ENCODE measurements around the gene LRG1. TPM values are rescaled to one million over a fixed set of nuclear protein-coding genes. Genes with fewer than 3 reads are reported as not detected.
A peak's percentile ranks its signal among the peaks of the same experiment; 100 is the strongest.

Gene LRG1
- total RNA-seq, 2 donors from 2014 or later: 0.41 to 13.5 TPM

- ATAC-seq (ENCODE audit: insufficient number of reproducible peaks, low FRiP score, low read depth) (no peak), DNase-seq (ENCODE audit: low spot score) (no peak)
- no peaks in the 10 kb centered on the region for H3K27me3 ChIP-seq (replicated peaks; ENCODE audit: insufficient read depth)
- no peaks in the 10 kb centered on the region for H3K9me3 ChIP-seq
- no peak overlapping the region for H3K27ac ChIP-seq
- TF ChIP-seq, protein P1, sequence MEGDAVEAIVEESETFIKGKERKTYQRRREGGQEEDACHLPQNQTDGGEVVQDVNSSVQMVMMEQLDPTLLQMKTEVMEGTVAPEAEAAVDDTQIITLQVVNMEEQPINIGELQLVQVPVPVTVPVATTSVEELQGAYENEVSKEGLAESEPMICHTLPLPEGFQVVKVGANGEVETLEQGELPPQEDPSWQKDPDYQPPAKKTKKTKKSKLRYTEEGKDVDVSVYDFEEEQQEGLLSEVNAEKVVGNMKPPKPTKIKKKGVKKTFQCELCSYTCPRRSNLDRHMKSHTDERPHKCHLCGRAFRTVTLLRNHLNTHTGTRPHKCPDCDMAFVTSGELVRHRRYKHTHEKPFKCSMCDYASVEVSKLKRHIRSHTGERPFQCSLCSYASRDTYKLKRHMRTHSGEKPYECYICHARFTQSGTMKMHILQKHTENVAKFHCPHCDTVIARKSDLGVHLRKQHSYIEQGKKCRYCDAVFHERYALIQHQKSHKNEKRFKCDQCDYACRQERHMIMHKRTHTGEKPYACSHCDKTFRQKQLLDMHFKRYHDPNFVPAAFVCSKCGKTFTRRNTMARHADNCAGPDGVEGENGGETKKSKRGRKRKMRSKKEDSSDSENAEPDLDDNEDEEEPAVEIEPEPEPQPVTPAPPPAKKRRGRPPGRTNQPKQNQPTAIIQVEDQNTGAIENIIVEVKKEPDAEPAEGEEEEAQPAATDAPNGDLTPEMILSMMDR (IDR thresholded peaks at IDR 0.05): no peak
- peak overlapping the region; percentile 49 for H3K4me3 ChIP-seq
- no peaks in the 10 kb centered on the region for H3K36me3 ChIP-seq
- H3K4me1 ChIP-seq (ENCODE audit: control insufficient read depth in 1 of 2, low read depth in 2 of 2): no peaks in the 10 kb centered on the region
These were observed 17.5 kb upstream of the LRG1 start for GRCh38 chr19:4557144-4557970.

GRCh38 chr19:4556597-4557127 is 16.8 kb upstream of the LRG1 start:
- no peaks in the 10 kb centered on the region for H3K9me3 ChIP-seq
- DNase-seq (ENCODE audit: low spot score) (no peak), ATAC-seq (ENCODE audit: insufficient number of reproducible peaks, low FRiP score, low read depth) (no peak)
- no peaks in the 10 kb centered on the region for H3K36me3 ChIP-seq
- TF ChIP-seq, protein P1 (IDR thresholded peaks at IDR 0.05): no peak
- H3K27me3 ChIP-seq (replicated peaks; ENCODE audit: insufficient read depth): no peaks in the 10 kb centered on the region
- no peak overlapping the region for H3K4me3 ChIP-seq
- no peaks in the 10 kb centered on the region for H3K4me1 ChIP-seq (ENCODE audit: control insufficient read depth in 1 of 2, low read depth in 2 of 2)
- H3K27ac ChIP-seq: no peak overlapping the region

- H3K9me3 ChIP-seq: no peaks in the 10 kb centered on the region
- H3K27ac ChIP-seq: no peak overlapping the region
- no peaks in the 10 kb centered on the region for H3K27me3 ChIP-seq (replicated peaks; ENCODE audit: insufficient read depth)
- H3K4me1 ChIP-seq (ENCODE audit: control insufficient read depth in 1 of 2, low read depth in 2 of 2): no peaks in the 10 kb centered on the region
- DNase-seq (ENCODE audit: low spot score): no peak
- TF ChIP-seq, protein P1 (IDR thresholded peaks at IDR 0.05): no peak
- no peak for ATAC-seq (ENCODE audit: insufficient number of reproducible peaks, low FRiP score, low read depth)
- H3K36me3 ChIP-seq: no peaks in the 10 kb centered on the region
- no peak overlapping the region for H3K4me3 ChIP-seq
These were observed 16.1 kb upstream of the LRG1 start for GRCh38 chr19:4555657-4556561.

- H3K4me1 ChIP-seq (ENCODE audit: control insufficient read depth in 1 of 2, low read depth in 2 of 2): no peaks in the 10 kb centered on the region
- no peaks in the 10 kb centered on the region for H3K36me3 ChIP-seq
- H3K27me3 ChIP-seq (replicated peaks; ENCODE audit: insufficient read depth): no peaks in the 10 kb centered on the region
- no peak for ATAC-seq (ENCODE audit: insufficient number of reproducible peaks, low FRiP score, low read depth)
- H3K27ac ChIP-seq: no peak overlapping the region
- no peak for DNase-seq (ENCODE audit: low spot score)
- no peaks in the 10 kb centered on the region for H3K9me3 ChIP-seq
- H3K4me3 ChIP-seq: no peak overlapping the region
- TF ChIP-seq, protein P1 (IDR thresholded peaks at IDR 0.05): no peak
These were observed 14.9 kb upstream of the LRG1 start for GRCh38 chr19:4554717-4555116.

DNA sequence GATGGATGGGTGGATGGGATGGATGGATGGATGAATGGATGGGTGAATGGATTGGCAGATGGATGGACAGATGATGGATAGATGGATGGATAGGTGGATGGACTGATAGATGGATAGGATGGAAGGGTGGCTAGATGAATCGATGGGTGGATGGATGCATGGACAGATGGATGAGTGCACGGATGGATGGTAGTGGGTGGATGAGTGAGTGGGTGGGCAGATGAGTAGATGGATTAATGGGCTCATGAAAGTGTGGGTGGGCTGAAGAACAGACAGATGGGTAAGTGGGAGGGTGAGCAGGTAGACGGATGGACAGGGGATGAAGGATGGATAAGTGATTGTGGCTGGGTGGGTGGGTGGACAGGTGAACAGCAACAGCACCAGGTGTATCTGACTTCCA is 13.9 kb upstream of the LRG1 start:
- no peak overlapping the region for H3K4me3 ChIP-seq
- H3K36me3 ChIP-seq: no peaks in the 10 kb centered on the region
- no peaks in the 10 kb centered on the region for H3K4me1 ChIP-seq (ENCODE audit: control insufficient read depth in 1 of 2, low read depth in 2 of 2)
- H3K27ac ChIP-seq: no peak overlapping the region
- ATAC-seq (ENCODE audit: insufficient number of reproducible peaks, low FRiP score, low read depth) (no peak), DNase-seq (ENCODE audit: low spot score) (no peak)
- H3K9me3 ChIP-seq: no peaks in the 10 kb centered on the region
- H3K27me3 ChIP-seq (replicated peaks; ENCODE audit: insufficient read depth): no peaks in the 10 kb centered on the region
- TF ChIP-seq, protein P1 (IDR thresholded peaks at IDR 0.05): no peak
